ENCODE data around the gene ARID4B.

Gene ARID4B

DNA sequence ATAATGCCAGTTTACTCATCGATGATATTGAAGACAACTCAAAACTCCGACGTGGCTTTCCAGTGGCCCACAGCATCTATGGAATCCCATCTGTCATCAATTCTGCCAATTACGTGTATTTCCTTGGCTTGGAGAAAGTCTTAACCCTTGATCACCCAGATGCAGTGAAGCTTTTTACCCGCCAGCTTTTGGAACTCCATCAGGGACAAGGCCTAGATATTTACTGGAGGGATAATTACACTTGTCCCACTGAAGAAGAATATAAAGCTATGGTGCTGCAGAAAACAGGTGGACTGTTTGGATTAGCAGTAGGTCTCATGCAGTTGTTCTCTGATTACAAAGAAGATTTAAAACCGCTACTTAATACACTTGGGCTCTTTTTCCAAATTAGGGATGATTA lies 14.1 kb upstream of the ARID4B start:
- TF ChIP-seq CTCF (IDR thresholded peaks at IDR 0.05; ENCODE audit: low read length), result no peak
- Histone ChIP-seq H4K20me1 (ENCODE audit: insufficient read depth, low read length) (no peaks in the 10 kb centered on the region), H2AFZ (ENCODE audit: low read length) (no peak overlapping the region), H3K36me3 (ENCODE audit: insufficient read depth, low read length) (peaks cover 26% of the 10 kb centered on the region; the same call in 1 of the 2 replicates), H3K27me3 (ENCODE audit: insufficient read depth, low read length) (no peaks in the 10 kb centered on the region), H3K27ac (ENCODE audit: low read depth, low read length, poor library complexity, severe bottlenecking) (no peak overlapping the region), H3K9me3 (ENCODE audit: low read length) (no peaks in the 10 kb centered on the region), H3K79me2 (ENCODE audit: insufficient read depth, low read length) (no peaks in the 10 kb centered on the region), H3K9ac (ENCODE audit: low read length) (no peak overlapping the region), H3K4me1 (ENCODE audit: insufficient read depth, low read length, severe bottlenecking) (no peaks in the 10 kb centered on the region), H3F3A (ENCODE audit: insufficient read depth, low read length) (no peaks in the 10 kb centered on the region; the same call in 1 of the 2 replicates), H3K4me2 (ENCODE audit: low read length) (no peak overlapping the region), H3K9me2 (ENCODE audit: low read depth, low read length) (no peaks in the 10 kb centered on the region), H3K4me3 (ENCODE audit: low read depth, low read length, poor library complexity, severe bottlenecking) (no peak overlapping the region)

DNA sequence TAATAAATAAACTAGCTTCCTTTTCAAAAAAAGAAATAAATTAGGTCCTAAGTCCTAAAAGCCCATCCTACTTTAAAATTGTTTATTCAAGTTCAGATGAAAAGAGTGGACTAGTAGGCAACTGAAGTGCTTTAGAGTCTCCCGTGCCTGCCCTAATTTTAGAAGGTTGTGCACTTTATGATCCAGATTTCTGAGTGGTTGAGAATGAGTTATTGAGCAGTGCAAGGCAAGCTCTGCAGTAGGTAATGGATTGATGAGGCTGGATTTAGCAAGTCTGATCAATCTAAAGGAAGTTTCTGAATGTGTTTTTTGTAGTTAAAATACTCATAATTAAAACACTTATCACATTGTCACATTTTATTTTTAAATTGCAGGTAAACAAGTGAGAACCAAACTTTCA lies 13.4 kb upstream of the ARID4B start:
- Histone ChIP-seq H3K9me2 (ENCODE audit: low read depth, low read length) (no peaks in the 10 kb centered on the region), H3F3A (ENCODE audit: insufficient read depth, low read length) (no peaks in the 10 kb centered on the region; the same call in 1 of the 2 replicates), H3K36me3 (ENCODE audit: insufficient read depth, low read length) (peaks cover 31% of the 10 kb centered on the region; the same call in 1 of the 2 replicates), H3K4me3 (ENCODE audit: low read depth, low read length, poor library complexity, severe bottlenecking) (no peak overlapping the region), H4K20me1 (ENCODE audit: insufficient read depth, low read length) (no peaks in the 10 kb centered on the region), H3K27ac (ENCODE audit: low read depth, low read length, poor library complexity, severe bottlenecking) (no peak overlapping the region), H3K27me3 (ENCODE audit: insufficient read depth, low read length) (no peaks in the 10 kb centered on the region), H2AFZ (ENCODE audit: low read length) (no peak overlapping the region), H3K9ac (ENCODE audit: low read length) (no peak overlapping the region), H3K79me2 (ENCODE audit: insufficient read depth, low read length) (no peaks in the 10 kb centered on the region), H3K9me3 (ENCODE audit: low read length) (no peaks in the 10 kb centered on the region), H3K4me1 (ENCODE audit: insufficient read depth, low read length, severe bottlenecking) (no peaks in the 10 kb centered on the region), H3K4me2 (ENCODE audit: low read length) (no peak overlapping the region)
- no peak for TF ChIP-seq CTCF (IDR thresholded peaks at IDR 0.05; ENCODE audit: low read length)

DNA sequence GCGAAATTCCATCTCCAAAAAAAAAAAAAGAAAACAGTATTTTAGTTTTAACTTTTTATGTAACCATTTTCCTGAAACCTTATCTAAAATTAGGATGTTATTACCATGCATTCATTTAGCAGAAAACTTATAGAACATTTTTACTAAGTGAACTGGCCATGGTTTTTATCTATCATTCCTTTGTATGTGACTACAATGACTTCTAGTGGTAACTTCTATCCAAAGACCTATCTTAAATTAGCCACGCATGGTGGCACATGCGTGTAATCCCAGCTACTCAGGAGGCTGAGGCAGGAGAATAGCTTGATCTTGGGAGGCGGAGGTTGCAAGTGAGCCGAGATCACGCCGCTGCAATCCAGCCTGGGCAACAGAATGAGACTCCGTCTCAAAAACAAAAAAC lies 11.8 kb upstream of the ARID4B start:
- H3K9me2 ChIP-seq (ENCODE audit: low read depth, low read length), result no peaks in the 10 kb centered on the region
- no peak for TF ChIP-seq CTCF (IDR thresholded peaks at IDR 0.05; ENCODE audit: low read length)
- no peak for TF ChIP-seq EZH2 (IDR thresholded peaks at IDR 0.05; ENCODE audit: borderline replicate concordance, low read length)
- H3K27me3 ChIP-seq (ENCODE audit: insufficient read depth, low read length), result no peaks in the 10 kb centered on the region
- no peak overlapping the region for H2AFZ ChIP-seq (ENCODE audit: low read length)
- no peaks in the 10 kb centered on the region for H3K9me3 ChIP-seq (ENCODE audit: low read length)
- H4K20me1 ChIP-seq (ENCODE audit: insufficient read depth, low read length), result no peaks in the 10 kb centered on the region
- H3K79me2 ChIP-seq (ENCODE audit: insufficient read depth, low read length), result no peaks in the 10 kb centered on the region
- no peak overlapping the region for H3K9ac ChIP-seq (ENCODE audit: low read length)
- no peak overlapping the region for H3K4me2 ChIP-seq (ENCODE audit: low read length)
- no peak overlapping the region for H3K27ac ChIP-seq (ENCODE audit: low read depth, low read length, poor library complexity, severe bottlenecking)
- no peaks in the 10 kb centered on the region for H3K4me1 ChIP-seq (ENCODE audit: insufficient read depth, low read length, severe bottlenecking)
- no peaks in the 10 kb centered on the region; the same call in 1 of the 2 replicates for H3F3A ChIP-seq (ENCODE audit: insufficient read depth, low read length)
- H3K36me3 ChIP-seq (ENCODE audit: insufficient read depth, low read length), result peaks cover 44% of the 10 kb centered on the region
- no peak overlapping the region for H3K4me3 ChIP-seq (ENCODE audit: low read depth, low read length, poor library complexity, severe bottlenecking)
